Measurements from ENCODE around the gene NDE1. TPM values are rescaled to one million over a fixed set of nuclear protein-coding genes. Genes with fewer than 3 reads are reported as not detected.

NDE1 gene
- total and polyA plus RNA-seq, 2 of the 8 experiments (the other 6 are each of a cell fraction or from before 2014, with no cell fraction given): 13.3 to 41.3 TPM

- TF ChIP-seq CHD7 (IDR thresholded peaks at IDR 0.05; ENCODE audit: insufficient replicate concordance, low read length) (no peak), SP4 (IDR thresholded peaks at IDR 0.05; ENCODE audit: low read length) (no peak)
Measured at GRCh38 chr16:15741207-15741871, 91.3 kb downstream of the NDE1 start (continued).

Data from H1 (cell line).